ENCODE measurements around the gene MECP2. TPM values are rescaled to one million over a fixed set of nuclear protein-coding genes. Genes with fewer than 3 reads are reported as not detected.

The MECP2 gene
- 4.3 and 6.9 TPM in 2 replicates for polyA plus RNA-seq

GRCh38 chrX:154097589-154098541, at the start of gene MECP2:
Gene MECP2 (minus strand): TSS chrX:154097717.

GRCh38 chrX:154144010-154144409, 46.5 kb upstream of the MECP2 start, which contains the start of gene OPN1LW:
Gene OPN1LW (plus strand): TSS chrX:154144243. CDS start chrX:154144284, 41 bp downstream.

DNA sequence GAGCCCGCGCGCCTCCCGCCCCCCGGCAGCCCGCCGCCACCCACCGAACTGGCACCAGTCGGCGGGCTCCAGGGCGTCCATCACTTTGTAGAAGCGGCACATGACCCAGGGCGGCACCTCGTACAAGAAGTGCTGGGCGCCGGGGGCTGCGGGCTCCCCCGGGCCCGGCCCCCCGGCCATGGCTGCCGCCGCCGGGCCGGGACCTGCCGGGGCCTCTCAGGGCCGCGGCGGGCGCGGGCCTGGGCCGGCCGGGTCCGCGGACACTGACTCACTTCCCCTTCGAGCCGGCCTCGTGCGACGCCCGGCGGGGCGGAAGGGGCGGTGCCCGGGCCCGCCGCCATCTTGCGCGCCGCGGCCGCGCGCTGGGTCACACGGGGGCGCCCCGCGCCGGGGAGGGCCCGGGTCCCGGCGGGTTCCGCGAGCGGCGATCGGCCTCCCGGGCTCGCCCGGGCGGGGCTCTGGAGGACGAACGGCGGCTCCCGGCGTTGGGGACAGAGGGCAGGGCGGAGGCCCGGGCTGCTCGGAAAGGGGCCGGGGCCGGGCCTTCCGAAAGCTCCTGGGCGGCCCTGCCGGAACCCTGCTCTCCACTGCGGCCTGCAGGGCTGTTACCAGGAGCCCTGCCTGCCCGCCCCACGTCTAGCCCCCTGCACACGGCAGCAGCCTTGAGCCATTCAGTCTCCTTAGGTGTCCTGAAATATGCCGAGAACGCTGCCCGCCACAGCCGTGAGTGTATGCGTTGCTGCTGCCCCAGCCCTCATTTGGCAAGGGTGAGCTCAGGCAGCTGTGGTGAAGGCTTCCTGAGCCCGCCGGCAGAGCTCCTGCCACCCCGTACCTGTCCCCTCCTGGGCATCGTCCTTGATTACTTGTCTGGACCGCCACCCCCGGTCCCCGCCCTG, 77.6 kb downstream of the MECP2 start, which contains the start of gene IRAK1:
Gene IRAK1 (minus strand): TSS at position 270 of the 896 bp plus-strand sequence. CDS start 90 bp downstream, at position 180.

GRCh38 chrX:153972368-153973126, 125.0 kb downstream of the MECP2 start, which contains the start of gene TMEM187:
Gene TMEM187 (plus strand): TSS chrX:153972754. CDS start chrX:153982063, 9,309 bp downstream.

Other genes starting within 250 kb of the MECP2 start
- 6.9 and 7.2 TPM in 2 replicates for gene L1CAM, start 211.5 kb downstream of the MECP2 start, polyA plus RNA-seq
- not detected in 2 replicates for gene AVPR2, start 193.0 kb downstream of the MECP2 start, polyA plus RNA-seq
- not detected in 2 replicates for gene ARHGAP4, start 171.5 kb downstream of the MECP2 start, polyA plus RNA-seq
- gene NAA10, start 162.7 kb downstream of the MECP2 start, polyA plus RNA-seq: 53.4 and 55.0 TPM in 2 replicates
- gene RENBP, start 153.1 kb downstream of the MECP2 start, polyA plus RNA-seq: not detected in 2 replicates
- 4.1 and 5.5 TPM in 2 replicates for gene HCFC1, start 125.9 kb downstream of the MECP2 start, polyA plus RNA-seq
- gene TMEM187, start 125.0 kb downstream of the MECP2 start, polyA plus RNA-seq: 1.6 and 5.4 TPM in 2 replicates
- 2.4 and 3.6 TPM in 2 replicates for gene IRAK1, start 77.8 kb downstream of the MECP2 start, polyA plus RNA-seq
- gene OPN1LW, start 46.5 kb upstream of the MECP2 start, polyA plus RNA-seq: not detected in 2 replicates
- gene OPN1MW, start 84.9 kb upstream of the MECP2 start, polyA plus RNA-seq: not detected in 2 replicates
- gene OPN1MW2, start 122.0 kb upstream of the MECP2 start, polyA plus RNA-seq: not detected in 2 replicates
- gene OPN1MW3, start 159.9 kb upstream of the MECP2 start, polyA plus RNA-seq: not detected in 2 replicates
- gene TEX28, start 197.4 kb upstream of the MECP2 start, polyA plus RNA-seq: not detected in 2 replicates
- not detected in 2 replicates for gene TKTL1, start 198.1 kb upstream of the MECP2 start, polyA plus RNA-seq